NCI-H2227 (cell line): ENCODE results near the gene WFDC5.
"Not testable (repeated sequence)": the region's sequence is repeated elsewhere in the genome, so short reads cannot be mapped to it uniquely, and the experiment has no call there.

Experiments
- DNase-seq: peaks from one replicate; lab custom pipeline; 2025; ENCODE audit not compliant: unreplicated experiment; lab: John Stamatoyannopoulos, UW

WFDC5 gene

DNA sequence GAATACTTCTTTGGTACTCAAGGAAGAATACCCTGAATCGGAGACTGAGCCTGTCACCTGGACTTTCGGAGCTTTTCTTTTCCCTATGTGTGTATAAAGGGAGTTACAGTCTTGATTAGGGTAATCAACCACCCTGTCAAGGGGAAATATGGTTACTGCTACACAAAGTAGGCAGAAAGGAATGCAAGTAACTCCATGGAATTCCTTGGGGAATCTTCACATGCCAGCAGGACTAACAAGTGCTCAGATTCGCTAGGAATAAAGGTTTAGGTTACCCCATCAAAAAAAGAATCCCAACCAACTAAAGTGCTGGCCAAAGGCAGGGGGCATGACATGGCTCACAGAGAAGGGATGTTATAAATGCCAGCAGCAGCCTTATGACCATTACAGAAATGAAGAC lies 24.5 kb downstream of the WFDC5 start:
- no peak for DNase-seq

- DNase-seq = no peak
These were observed 26.7 kb downstream of the WFDC5 start for GRCh38 chr20:45088247-45088646.

DNA sequence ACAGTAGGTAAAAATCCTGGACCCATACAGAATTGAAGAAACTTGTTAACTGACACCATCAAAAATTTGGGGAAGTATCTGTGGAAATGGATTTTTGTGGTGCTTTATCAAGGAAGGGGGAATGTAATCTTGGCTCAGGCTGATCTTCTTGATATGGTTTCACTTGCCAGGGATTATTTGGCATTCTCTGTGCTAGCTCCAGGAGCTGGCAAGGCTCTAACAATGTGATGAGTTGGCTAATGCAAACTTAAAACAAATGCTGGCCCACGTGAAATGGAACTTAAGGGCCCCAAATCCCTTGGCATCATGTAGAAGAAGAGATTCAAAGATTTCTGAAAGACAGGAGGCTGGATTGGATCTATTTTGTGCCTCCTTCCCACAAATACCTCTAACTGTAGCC lies 27.2 kb downstream of the WFDC5 start:
- no peak for DNase-seq

DNA sequence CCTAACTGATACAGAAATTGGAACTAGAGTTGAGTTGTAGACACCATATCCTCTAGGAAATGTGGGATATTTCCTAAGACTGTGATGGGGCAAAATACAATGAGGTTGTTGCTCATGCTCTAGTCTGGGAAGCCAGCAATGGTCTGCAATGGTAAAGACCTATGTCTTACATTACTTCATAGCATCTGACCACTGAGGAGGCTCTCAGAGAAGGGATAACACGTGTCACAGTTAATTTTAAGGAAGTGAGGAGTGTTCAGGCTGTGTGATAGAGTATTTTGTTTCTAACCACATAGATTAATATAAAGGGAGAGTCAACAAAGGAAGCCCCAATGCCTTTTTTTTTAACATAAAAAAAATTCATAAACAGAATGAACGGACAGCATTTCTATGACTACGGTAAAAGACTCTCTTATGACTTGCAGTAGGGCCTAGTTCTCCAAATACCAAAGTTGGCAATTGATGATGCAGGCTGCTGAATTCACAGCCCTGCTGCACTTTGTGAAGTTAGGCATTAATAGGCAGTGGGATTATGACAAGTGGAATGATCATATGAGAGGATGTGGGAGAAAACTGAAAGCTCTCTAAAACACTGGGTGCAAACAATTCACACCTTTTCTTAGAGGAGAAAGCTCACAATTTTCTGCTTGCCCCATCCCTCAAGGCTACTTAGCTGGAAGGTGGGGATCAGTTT lies 27.7 kb downstream of the WFDC5 start:
- DNase-seq = no peak

GRCh38 chr20:45085867-45086266 lies 29.1 kb downstream of the WFDC5 start:
- DNase-seq = no peak

DNA sequence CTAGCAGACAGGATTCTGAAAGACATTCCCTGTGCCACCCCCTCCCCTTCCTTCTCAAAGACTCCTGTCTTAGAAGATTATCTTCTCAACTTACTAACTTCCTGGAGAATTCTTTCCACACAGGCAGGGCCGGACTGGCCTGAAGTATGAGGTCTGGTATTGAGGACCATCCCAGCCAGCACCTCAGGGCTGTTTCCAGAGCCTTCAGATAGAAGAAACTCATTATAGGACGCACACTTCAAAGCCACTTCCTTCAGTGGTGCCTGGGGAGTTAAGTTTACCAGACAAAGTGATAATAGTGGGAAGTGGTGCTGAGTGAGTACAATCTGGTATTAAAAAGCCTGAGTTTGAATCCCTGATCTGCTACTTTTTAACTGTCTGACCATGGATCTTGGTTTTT lies 29.7 kb downstream of the WFDC5 start:
- no peak for DNase-seq

- DNase-seq = no peak
These were observed 31.8 kb downstream of the WFDC5 start for GRCh38 chr20:45083127-45083526.

DNA sequence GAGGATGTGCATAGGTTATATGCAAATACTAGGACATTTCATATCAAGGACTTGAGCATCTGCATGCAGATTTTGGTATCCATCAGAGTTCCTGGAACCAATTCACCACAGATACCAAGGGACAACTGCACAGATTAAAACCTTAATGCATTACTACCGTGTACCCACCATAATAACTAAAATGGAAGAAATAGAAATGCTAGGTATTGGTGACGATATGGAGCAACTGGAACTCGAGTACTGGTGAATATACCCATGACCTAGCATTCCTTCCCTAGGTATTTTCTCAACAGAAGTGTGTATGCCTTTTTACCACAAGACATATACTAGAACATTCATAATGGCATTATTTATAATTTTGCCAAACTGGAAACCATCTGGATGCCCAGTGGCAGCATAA lies 32.5 kb downstream of the WFDC5 start:
- no peak for DNase-seq

DNA sequence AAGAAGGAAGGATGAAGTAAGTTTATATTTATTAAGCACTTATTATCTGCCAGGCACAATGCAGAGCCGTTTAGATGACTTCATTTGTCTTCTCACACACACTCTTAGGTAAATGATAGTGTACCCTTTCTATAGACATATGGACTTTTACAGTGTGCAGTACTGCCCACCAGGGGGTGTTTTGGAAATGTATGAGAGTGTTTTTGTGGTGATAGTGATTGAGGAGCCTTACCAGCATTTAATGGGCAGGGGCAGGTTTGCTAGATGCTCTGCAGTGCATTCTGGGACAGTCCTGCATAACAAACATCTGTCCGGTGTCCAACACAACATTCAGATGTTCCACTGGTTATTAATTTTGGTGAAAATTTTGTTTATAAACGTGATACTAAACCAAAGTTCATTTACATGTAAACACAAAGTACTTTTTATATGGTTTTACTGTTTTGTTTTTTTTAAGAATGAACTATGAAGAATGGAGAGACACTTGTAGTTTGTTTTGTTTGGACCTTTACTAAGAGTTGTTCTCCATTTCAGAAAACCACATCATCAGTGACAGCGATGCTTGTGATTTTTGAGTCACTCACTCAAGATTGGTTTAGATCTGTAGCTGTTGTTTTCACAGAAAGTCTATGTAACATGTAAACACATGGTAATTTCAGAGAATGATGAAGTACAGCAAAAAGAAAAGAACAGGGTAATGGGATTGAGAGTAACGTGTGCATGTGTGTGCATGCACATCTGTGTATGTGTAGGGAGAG lies 33.9 kb downstream of the WFDC5 start:
- DNase-seq = no peak

GRCh38 chr20:45077559-45077958 lies 37.4 kb downstream of the WFDC5 start:
- DNase-seq = no peak

DNA sequence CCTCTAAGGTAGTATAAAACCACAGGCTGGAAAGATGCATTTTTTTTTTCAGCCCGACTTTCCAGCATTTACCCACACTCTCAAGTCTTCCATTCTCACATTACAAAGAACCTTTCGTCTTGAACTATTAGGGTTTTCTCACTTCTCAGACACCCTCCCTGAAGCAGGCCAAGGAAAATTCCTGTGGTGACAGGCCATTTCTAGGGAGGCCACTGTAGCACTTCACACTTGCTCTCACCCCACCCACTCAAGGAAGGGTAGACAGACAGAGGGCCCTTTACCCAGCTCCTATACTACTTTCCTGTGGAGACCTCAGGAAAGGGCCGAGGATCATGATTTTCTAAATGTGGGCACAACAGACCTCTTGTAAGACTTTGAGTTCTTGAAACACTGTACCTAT lies 41.8 kb downstream of the WFDC5 start:
- no peak for DNase-seq

DNA sequence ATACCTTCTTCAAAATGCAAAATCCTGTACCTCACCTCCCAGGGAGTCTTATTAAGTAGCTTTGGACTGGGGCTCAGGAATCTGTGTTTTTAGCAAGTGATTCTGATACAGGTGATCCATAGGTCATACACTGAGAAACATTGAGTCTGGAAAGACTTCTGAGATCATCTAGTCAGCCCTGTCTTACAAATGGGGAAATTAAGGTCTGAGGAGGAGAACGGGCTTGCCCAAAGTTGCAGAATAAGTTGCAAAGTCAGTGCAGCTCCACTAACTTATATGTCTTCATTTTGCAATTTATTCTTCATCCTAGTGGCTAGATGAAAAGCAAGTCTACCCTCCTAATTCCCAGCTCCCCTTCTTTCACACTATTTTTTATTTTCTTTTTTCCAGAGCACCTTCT lies 42.9 kb downstream of the WFDC5 start:
- no peak for DNase-seq

- DNase-seq = no peak
These were observed 43.9 kb downstream of the WFDC5 start for GRCh38 chr20:45070932-45071632.

DNA sequence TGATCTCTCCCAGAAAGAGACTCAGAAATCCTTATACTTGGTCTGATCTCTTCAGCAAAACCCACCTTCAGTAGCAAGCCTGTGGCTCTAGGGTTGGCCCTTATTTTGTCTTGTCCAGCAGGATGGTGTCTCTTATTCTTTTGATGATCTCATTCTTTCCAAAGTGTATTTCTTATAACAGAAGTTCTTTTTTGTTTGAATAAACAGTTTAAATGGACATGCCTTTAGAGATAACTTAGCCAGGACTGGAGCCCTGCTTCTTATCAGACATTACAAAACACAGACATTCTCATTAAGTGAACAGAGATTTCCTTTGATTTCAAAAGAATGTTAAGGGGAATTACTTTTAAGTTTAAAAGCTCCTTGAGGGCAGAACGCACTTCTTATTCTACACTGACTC lies 45.7 kb downstream of the WFDC5 start:
- DNase-seq = no peak

DNA sequence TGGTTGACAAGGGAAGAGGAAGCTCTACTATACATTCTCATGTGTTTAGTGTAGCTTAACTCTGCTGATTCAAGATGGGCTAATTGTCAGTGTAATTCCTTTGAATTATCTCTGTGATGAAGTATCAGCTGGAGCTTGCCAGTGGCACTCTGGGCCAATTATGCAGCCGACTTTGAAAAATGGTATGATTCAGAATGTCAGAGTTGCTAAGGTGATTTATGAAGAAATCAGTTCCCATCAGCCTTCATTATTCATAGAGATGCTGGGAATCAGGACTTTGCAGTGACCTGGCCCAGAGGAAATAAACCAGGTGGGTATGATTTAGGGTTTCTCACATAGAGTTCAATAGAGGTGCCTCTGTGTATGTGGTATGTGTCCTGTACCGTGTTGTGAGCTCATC lies 47.4 kb downstream of the WFDC5 start:
- no peak for DNase-seq

GRCh38 chr20:45067087-45067486 lies 47.9 kb downstream of the WFDC5 start:
- no peak for DNase-seq

DNA sequence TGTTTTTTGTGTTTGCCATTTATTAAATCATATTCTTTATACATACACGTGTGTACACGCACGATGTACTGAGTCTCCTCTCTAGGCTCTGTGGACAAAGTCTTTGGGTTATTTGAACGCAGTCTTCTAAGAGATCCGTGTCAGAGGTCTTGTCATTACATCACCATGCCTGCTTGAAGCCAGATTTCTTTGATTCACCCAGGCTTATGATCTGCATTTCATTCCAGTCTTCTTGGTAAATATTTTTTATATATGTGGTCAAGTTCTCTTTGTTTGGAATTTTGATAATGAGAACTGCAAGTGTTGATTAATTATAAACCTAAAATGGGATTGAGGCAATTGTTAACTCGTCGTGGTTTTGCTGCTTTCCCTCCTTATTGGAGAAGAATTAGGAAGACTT lies 48.6 kb downstream of the WFDC5 start:
- no peak for DNase-seq

DNA sequence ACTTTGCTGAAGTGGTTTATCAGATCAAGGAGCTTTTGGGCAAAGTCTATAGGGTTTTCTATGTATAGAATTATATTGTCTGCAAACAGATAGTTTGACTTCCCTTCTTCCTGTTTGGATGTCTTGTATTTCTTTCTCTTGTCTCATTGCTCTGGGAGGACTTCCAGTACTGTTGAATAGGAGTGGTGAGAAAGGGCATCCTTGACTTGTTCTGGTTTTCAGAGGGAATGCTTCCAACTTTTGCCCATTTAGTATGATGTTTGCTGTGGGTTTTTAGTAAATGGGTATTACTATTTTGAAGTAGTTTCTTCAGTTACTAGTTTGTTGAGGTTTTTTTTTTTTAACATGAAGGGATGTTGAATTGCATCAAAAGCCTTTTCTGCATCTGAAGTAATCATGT lies 50.2 kb downstream of the WFDC5 start:
- DNase-seq = no peak

DNA sequence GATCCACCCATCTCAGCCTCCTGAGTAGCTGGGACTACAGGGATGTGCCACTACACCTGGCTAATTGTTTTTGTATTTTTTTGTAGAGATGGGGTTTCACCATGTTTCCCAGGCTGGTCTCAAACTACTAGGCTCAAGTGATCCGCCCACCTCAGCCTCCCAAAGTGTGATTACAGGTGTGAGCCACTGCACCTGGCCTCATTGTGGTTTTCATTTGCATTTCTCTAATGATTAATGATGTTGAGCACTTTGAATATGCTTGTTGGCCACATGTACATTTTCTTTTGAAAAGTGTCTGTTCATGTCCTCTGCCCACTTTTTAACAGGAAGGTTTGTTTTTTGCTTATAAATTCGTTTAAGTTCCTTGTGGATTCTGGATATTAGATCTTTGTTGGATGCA lies 51.9 kb downstream of the WFDC5 start:
- DNase-seq = not testable (repeated sequence)

GRCh38 chr20:45061244-45061643 lies 53.7 kb downstream of the WFDC5 start:
- no peak for DNase-seq

DNA sequence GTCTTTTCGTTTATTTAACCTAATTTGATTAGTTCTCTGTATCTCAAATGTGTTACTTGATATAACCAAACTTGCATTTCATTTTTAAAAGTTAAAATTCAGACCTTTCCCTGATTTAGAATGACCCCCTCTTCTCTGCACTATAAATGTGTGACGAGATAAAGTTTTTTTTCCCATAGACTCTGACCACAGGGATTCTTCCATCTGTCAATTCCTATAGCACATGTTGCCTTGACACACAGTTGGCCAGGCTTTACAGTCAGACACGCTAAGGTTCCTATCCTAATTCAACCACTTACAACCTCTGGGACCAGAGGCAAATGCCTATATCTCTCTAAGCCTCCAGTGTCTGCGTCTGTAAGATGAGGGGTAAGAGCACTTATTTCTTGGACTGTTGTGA lies 54.7 kb downstream of the WFDC5 start:
- DNase-seq = no peak
